ENCODE data around the gene CLEC1B. TPM values are rescaled to one million over a fixed set of nuclear protein-coding genes. Genes with fewer than 3 reads are reported as not detected.

CLEC1B gene
- total RNA-seq, 1 experiment from 2014 or later, result not detected

DNA sequence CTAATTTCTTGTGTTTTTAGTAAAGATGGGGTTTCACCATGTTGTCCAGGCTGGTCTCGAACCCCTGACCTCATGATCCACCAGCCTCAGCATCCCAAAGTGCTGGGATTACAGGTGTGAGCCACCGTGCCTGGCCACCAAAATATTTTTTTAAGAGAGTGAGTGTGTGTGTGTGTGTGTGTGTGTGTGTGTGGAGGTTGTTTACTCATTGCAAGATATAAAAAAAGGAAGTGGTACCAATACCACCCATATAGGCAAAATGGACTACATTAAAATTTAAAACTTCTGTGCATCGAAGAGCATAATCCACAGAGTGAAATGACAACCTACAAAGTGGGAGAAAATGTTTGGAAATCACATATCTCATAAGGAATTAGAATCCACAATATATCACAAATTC is 51.2 kb downstream of the CLEC1B start:
- H3K4me2 ChIP-seq (ENCODE audit: low read length), result no peak overlapping the region
- ATAC-seq (no peak), DNase-seq (ENCODE audit: low read depth, low spot score) (no peak)
- intact Hi-C loops (cut with micrococcal nuclease), result no loop called here
- H2AFZ ChIP-seq (ENCODE audit: low read depth, low read length, poor library complexity, severe bottlenecking), result no peak overlapping the region
- H3K4me1 ChIP-seq (ENCODE audit: control insufficient read depth in 1 of 2, insufficient read depth in 2 of 2, low read length in 2 of 2), result no peaks in the 10 kb centered on the region
- TF ChIP-seq, protein P1, sequence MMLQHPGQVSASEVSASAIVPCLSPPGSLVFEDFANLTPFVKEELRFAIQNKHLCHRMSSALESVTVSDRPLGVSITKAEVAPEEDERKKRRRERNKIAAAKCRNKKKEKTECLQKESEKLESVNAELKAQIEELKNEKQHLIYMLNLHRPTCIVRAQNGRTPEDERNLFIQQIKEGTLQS (IDR thresholded peaks at IDR 0.05), result no peak
- TF ChIP-seq SRF (IDR thresholded peaks at IDR 0.05; ENCODE audit: low read depth), result no peak
- TF ChIP-seq, protein P2, sequence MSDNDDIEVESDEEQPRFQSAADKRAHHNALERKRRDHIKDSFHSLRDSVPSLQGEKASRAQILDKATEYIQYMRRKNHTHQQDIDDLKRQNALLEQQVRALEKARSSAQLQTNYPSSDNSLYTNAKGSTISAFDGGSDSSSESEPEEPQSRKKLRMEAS (IDR thresholded peaks at IDR 0.05), result no peak
- TF ChIP-seq TCF7L2 (IDR thresholded peaks at IDR 0.05; ENCODE audit: borderline replicate concordance, extremely low read depth, insufficient read depth, insufficient read length), result no peak
- TF ChIP-seq EZH2 (IDR thresholded peaks at IDR 0.05), result no peak
- TF ChIP-seq JUND (IDR thresholded peaks at IDR 0.05), result no peak
- TF ChIP-seq ZNF274 (IDR thresholded peaks at IDR 0.05; ENCODE audit: low read depth, low read length), result no peak
- TF ChIP-seq, protein P3, sequence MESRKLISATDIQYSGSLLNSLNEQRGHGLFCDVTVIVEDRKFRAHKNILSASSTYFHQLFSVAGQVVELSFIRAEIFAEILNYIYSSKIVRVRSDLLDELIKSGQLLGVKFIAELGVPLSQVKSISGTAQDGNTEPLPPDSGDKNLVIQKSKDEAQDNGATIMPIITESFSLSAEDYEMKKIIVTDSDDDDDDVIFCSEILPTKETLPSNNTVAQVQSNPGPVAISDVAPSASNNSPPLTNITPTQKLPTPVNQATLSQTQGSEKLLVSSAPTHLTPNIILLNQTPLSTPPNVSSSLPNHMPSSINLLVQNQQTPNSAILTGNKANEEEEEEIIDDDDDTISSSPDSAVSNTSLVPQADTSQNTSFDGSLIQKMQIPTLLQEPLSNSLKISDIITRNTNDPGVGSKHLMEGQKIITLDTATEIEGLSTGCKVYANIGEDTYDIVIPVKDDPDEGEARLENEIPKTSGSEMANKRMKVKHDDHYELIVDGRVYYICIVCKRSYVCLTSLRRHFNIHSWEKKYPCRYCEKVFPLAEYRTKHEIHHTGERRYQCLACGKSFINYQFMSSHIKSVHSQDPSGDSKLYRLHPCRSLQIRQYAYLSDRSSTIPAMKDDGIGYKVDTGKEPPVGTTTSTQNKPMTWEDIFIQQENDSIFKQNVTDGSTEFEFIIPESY (IDR thresholded peaks at IDR 0.05; ENCODE audit: extremely low read depth, insufficient replicate concordance, low read length), result no peak
- TF ChIP-seq EGR1 (IDR thresholded peaks at IDR 0.05; ENCODE audit: low read depth), result no peak
- no peak for TF ChIP-seq RAD21 (IDR thresholded peaks at IDR 0.05; ENCODE audit: low read depth)
- TF ChIP-seq FOSL1 (IDR thresholded peaks at IDR 0.05; ENCODE audit: low read depth), result no peak
- no peak for TF ChIP-seq CBX3 (IDR thresholded peaks at IDR 0.05; ENCODE audit: low read depth)
- TF ChIP-seq, protein P4, sequence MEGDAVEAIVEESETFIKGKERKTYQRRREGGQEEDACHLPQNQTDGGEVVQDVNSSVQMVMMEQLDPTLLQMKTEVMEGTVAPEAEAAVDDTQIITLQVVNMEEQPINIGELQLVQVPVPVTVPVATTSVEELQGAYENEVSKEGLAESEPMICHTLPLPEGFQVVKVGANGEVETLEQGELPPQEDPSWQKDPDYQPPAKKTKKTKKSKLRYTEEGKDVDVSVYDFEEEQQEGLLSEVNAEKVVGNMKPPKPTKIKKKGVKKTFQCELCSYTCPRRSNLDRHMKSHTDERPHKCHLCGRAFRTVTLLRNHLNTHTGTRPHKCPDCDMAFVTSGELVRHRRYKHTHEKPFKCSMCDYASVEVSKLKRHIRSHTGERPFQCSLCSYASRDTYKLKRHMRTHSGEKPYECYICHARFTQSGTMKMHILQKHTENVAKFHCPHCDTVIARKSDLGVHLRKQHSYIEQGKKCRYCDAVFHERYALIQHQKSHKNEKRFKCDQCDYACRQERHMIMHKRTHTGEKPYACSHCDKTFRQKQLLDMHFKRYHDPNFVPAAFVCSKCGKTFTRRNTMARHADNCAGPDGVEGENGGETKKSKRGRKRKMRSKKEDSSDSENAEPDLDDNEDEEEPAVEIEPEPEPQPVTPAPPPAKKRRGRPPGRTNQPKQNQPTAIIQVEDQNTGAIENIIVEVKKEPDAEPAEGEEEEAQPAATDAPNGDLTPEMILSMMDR (IDR thresholded peaks at IDR 0.05 in 2 of 3, conservative IDR thresholded peaks at IDR 0.05 in 1 of 3; ENCODE audit: borderline replicate concordance in 1 of 3, insufficient read depth in 1 of 3, low read depth in 2 of 3, low read length in 2 of 3), result no peak
- ChIA-PET CTCF (no interaction called here), RAD21 (ENCODE audit: low non-redundant PET in 1 of 2, low total read pairs in 2 of 2, uncharacterized antibody in 2 of 2, unreplicated experiment in 2 of 2) (no interaction called here), POLR2A (no interaction called here)
- no peaks in the 10 kb centered on the region for H3K9me3 ChIP-seq (ENCODE audit: control insufficient read depth in 1 of 2, insufficient read depth in 1 of 2, low read depth in 1 of 2, low read length in 2 of 2)
- no peak overlapping the region for H3K27ac ChIP-seq (ENCODE audit: low read depth, low read length)
- no peak overlapping the region for H3K9ac ChIP-seq (ENCODE audit: low read length)
- H4K20me1 ChIP-seq (ENCODE audit: insufficient read depth), result no peaks in the 10 kb centered on the region
- BruUV-seq (replicated peaks), result no TSS peak
- H3K27me3 ChIP-seq (ENCODE audit: insufficient read depth, low read length), result peaks cover 65% of the 10 kb centered on the region
- H3K79me2 ChIP-seq (ENCODE audit: insufficient read depth, low read length), result no peaks in the 10 kb centered on the region
- no peak overlapping the region for H3K4me3 ChIP-seq (replicated peaks in 1 of 2; ENCODE audit: low read depth in 1 of 2, low read length in 2 of 2)
- no peaks in the 10 kb centered on the region for H3K9me2 ChIP-seq (ENCODE audit: insufficient read depth)
- H3K36me3 ChIP-seq (ENCODE audit: control insufficient read depth in 1 of 2, insufficient read depth in 2 of 2, low read length in 2 of 2), result no peaks in the 10 kb centered on the region

Data from HCT116 (cell line).